Measurements from ENCODE around the gene TTC7B.

The TTC7B gene

DNA sequence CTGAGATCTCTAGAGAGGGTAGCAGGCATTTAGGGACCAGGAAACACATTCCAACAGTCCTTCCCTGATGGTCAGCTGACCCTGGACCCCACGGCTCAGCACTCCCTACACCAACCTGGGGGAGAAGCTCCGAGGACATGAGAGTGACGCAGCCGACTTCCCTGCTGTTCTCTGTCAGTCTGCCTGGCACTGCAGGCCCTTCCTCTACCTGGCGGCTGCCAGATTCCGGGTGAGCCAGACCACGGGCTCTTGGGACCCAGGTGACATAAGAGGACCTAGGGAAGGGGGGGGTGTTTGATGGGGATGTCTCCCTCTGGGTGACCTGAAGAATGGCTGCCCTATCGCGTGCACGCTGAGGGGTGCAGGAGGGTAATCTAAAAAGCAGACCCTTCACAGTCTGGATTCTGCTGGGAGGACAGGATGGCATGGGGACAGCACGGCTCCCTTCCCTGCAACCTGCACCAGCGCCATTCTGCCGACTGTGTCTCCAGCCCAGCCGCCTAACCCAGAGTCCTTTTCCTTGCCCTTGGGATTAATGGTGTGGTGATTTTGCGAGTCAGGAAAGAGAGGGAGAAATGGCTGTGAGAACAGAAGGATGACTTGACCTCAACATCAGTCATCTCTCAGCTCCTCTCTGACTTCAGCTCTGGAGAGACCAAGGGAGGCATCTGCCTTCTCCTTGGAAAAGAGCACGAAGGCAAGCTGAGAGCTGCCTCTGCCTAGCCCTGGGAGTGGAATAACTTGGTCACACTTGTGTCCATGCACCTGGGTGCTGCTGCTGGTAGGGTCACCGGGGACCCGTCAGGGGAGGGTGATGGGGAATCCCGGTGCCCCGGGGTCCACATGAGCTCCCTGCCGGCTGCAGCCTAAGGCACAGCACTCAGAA lies 260.9 kb downstream of the TTC7B start:
- DNase-seq (ENCODE audit: insufficient read length) (no peak), FAIRE-seq (no peak)
- TF ChIP-seq POLR2AphosphoS5 (IDR thresholded peaks at IDR 0.05; ENCODE audit: low read depth, low read length): no peak
- no peak for TF ChIP-seq POLR2A (IDR thresholded peaks at IDR 0.05; ENCODE audit: low read depth, low read length)
- TF ChIP-seq TAF1 (IDR thresholded peaks at IDR 0.05; ENCODE audit: borderline replicate concordance, low read depth, low read length): no peak

DNA sequence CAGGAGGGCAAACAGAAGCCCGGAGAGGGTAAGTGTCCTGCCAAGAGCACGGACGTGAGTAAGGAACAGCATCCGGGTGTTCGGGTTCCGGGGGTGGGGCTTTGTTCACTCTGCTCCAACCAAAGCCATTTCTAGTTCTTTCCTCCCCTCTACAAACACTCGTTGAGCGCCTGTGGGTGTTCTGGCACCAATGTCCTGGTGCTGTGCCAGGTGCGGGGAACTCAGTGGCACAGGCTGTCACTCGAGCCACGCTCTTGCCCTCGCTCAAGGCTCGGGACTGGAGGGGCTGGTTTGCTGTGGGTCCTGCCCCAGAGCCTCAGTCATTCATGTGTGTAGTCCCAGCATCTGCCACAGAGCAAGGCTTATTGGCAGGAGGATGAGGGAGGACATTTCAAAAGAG lies 261.9 kb downstream of the TTC7B start:
- FAIRE-seq (no peak), DNase-seq (ENCODE audit: insufficient read length) (no peak)
- TF ChIP-seq POLR2AphosphoS5 (IDR thresholded peaks at IDR 0.05; ENCODE audit: low read depth, low read length) (no peak), TAF1 (IDR thresholded peaks at IDR 0.05; ENCODE audit: borderline replicate concordance, low read depth, low read length) (no peak), POLR2A (IDR thresholded peaks at IDR 0.05; ENCODE audit: low read depth, low read length) (no peak)

DNA sequence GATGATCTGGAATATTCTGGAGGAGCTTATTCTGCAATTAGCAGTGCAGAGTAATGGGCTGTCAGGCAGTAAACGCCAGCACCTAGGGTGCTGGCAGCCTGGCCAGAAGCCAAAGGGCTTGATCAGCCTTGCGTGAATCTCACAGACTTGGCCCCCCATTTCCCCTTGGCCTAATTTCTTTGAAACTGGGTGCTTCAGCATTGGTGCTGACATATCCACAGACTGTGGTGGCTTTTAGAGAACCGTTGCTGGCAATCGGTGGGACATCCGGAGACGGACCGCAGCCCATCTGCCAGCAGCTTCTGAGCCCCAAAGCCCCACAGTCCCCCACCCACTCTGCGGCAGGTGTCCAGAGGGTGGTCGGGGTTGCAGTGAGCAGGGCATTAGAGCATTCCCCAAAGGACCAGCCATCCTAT lies 262.3 kb downstream of the TTC7B start:
- DNase-seq (ENCODE audit: insufficient read length): no peak
- FAIRE-seq: no peak
- no peak for TF ChIP-seq TAF1 (IDR thresholded peaks at IDR 0.05; ENCODE audit: borderline replicate concordance, low read depth, low read length)
- TF ChIP-seq POLR2A (IDR thresholded peaks at IDR 0.05; ENCODE audit: low read depth, low read length): no peak
- TF ChIP-seq POLR2AphosphoS5 (IDR thresholded peaks at IDR 0.05; ENCODE audit: low read depth, low read length): no peak

DNA sequence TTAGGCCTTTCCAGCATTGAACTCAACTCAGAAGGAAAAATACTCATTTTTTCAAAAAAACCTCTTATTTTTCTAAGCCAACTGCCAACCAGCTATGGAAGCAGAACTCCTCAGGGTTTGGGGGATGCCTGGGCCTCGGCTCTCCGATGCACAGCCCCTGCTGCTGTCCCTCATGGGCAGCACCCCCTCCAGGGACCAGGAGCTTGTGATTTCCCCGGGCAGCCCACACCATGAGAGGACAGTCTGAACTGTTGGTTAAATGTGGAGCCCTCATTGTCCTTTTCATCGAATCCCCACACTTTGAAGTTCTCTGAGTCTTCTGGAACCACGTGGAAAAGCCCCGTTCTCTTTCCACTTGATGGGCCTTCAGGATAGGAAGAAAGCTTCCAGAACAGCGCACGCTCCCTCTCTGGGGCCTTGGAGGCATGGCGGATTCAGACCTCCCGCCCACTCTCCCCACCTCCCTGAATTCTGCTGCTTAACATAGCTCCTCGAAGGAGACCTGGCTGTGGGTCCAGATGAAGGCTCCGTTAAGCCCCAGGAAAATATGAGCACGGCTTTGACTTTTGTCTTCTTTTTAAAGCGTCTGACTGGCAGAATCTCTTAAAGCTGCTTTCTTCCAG lies 262.8 kb downstream of the TTC7B start:
- DNase-seq (ENCODE audit: insufficient read length): no peak
- no peak for FAIRE-seq
- no peak for TF ChIP-seq POLR2AphosphoS5 (IDR thresholded peaks at IDR 0.05; ENCODE audit: low read depth, low read length)

DNA sequence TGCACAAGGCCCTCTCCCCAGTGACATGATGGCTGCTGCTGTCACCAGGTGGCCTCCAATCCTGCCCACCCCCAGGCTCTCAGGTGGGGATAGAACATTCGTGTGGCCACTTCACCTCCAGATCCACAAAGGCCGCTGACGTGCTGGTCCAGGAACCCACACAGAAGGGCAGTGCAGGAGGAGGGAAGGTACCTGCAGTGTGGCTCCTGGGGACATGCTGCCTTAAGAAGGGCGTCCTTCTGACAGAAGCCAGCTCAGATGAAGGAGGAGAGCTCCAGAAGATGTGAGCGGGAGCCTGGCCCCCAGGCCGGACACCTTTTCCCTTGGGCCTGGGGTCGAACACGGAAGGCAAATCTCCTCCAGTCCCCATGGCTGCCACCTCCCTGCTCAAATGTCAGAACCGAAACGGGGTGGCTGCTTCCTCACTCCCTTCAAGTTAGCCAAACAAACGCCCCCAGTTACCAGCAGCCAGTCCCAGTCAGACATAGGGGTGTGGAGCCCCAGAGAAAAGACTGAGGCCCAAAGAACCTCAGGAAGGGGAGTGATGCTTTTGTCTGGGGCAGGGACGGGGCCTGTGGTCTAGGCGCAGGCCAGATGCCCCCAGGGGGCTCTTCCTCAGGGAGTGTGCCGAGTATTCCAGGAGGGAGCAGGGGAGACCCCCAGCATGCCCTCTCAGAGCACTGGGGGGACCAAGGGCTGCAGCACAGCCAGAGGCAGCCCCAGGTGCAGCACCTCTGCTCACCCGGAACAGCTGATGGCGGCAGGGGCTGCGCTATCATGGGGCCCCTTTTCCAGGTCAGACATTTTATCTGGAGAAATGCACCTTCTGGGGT lies 263.5 kb downstream of the TTC7B start:
- no peak for FAIRE-seq
- DNase-seq (ENCODE audit: insufficient read length): no peak
- TF ChIP-seq POLR2A (IDR thresholded peaks at IDR 0.05; ENCODE audit: low read depth, low read length) (no peak), TAF1 (IDR thresholded peaks at IDR 0.05; ENCODE audit: borderline replicate concordance, low read depth, low read length) (no peak), POLR2AphosphoS5 (IDR thresholded peaks at IDR 0.05; ENCODE audit: low read depth, low read length) (no peak)

DNA sequence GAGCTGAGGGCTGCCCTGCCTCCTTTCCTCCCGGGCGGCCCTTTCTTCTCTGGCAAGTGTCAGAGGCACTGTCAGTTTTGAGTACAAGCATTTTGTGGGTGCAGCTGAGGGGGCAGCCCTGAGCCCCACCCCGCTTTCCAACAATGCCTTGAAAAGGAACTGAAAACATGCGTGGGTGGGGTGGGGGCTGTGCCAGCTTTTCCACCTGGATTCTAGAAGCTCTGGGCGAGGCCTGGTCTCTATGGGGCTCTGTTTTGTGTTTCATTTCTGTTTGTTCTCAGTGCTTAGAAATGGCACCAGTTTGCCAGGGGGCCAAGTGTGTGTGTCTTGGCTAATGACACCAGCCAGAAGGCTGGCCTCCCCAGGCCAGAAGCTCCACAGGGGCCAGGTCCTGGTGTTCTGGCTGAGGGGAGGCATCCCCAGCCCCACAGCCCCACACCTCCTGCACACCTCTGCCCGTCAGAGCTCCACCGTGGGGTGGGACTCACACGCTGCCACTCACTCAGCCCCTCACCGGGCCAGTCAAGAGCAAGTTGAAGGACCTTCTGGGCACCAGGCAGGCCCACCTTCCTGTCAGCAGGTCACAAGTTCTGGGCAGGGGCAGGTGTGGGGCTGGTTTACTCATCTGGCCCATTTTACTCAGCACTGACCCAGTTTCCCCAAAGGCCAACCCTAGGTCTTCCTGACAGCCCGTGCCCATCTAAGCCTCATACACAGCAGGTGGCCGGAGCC lies 264.3 kb downstream of the TTC7B start:
- no peak for TF ChIP-seq POLR2AphosphoS5 (IDR thresholded peaks at IDR 0.05; ENCODE audit: low read depth, low read length)
- TF ChIP-seq POLR2A (IDR thresholded peaks at IDR 0.05; ENCODE audit: low read depth, low read length): no peak
- TF ChIP-seq TAF1 (IDR thresholded peaks at IDR 0.05; ENCODE audit: borderline replicate concordance, low read depth, low read length): no peak
- FAIRE-seq (no peak), DNase-seq (ENCODE audit: insufficient read length) (no peak)

DNA sequence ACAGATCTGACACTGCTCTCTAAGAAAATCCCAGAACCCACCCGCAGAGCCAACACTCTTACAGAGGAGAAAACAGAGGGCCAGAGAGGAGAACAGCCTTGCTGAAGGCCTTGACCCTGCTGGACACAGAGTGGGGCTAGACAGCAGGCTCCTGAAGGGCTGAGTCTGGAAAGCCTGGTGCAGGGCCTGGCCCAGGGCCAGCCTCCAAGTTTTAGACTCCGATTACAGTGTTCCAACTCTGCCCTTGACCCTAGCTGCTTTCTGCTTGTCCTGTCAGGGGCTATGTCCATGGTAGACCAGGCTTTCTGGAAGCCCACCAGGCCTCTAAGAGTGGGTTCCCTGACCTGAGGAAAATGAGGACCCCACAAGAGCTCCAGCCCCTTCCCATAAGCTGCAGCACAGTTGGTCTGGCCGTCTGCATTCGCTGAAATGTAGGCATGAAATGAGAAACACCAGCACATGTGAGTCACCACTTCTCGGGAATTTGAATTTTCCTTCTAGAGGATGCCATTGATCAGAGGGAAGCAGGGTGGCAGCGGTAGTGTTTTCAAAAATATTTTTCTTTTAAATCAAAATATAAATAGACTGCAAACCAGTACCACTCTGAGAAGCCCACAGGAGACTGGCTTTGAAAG lies 265.0 kb downstream of the TTC7B start:
- FAIRE-seq: no peak
- TF ChIP-seq POLR2AphosphoS5 (IDR thresholded peaks at IDR 0.05; ENCODE audit: low read depth, low read length) (no peak), TAF1 (IDR thresholded peaks at IDR 0.05; ENCODE audit: borderline replicate concordance, low read depth, low read length) (no peak), POLR2A (IDR thresholded peaks at IDR 0.05; ENCODE audit: low read depth, low read length) (no peak)
- DNase-seq (ENCODE audit: insufficient read length): no peak

DNA sequence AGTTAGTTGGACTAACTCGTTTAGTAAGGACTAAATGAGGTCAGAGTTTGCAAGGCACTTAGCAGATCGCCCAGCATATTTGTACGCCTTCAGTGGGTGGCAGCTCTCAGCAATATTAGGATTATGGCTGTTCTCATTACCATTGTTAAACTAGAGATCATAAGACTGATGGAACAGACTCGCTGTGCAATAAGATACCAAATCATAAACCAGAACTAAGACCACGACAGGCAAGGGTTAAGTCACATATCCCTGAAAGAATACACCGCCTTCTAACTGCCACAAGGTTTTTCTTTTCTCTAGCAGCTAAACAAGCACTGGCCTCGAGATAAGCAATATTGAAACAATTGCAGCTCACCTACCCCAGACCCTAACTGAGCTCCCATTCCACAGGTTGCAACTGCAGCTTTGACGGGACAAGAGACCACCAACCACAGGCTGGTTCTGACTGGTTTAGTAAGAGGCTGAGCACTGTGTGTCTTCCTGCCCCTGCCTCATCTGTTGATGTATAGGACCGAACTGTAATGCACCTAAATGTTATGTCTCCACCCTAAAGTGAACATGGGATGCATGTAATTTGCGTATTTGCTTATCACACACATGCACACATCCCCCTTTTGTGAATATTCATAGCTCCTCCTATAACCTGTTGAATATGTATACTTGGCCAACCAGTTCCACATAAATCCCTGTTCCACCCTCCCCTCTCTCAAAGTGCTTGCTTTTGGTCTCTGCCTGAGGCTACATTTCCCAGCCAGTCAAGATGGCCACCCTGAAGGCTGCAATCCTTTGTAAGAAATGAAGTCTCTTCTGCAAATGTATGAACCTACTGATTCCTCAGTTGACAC lies 266.2 kb downstream of the TTC7B start:
- DNase-seq (ENCODE audit: insufficient read length) (no peak), FAIRE-seq (no peak)

DNA sequence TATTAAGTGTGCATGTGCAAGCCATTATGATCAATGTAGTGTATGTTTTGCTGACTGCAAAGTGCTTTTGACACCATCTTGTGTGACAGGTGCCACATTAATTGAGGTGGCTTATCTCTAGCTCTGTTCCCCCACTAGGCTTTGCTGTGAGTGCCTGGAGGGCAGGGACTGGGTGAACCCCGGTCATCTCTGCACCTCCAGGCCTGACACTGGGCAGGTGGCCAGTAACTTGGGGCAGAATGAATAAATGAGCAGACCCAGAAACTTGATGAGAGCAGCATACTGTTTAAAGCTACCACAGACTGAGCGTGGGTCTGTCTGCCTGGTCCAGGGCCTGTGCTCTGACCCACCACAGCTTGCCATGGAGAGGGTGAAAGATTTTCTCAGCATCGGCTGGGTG lies 267.8 kb downstream of the TTC7B start:
- no peak for DNase-seq (ENCODE audit: insufficient read length)

More for the DNA sequence above, 266.2 kb downstream of the TTC7B start:
- TF ChIP-seq POLR2AphosphoS5 (IDR thresholded peaks at IDR 0.05; ENCODE audit: low read depth, low read length) (no peak), POLR2A (IDR thresholded peaks at IDR 0.05; ENCODE audit: low read depth, low read length) (no peak), TAF1 (IDR thresholded peaks at IDR 0.05; ENCODE audit: borderline replicate concordance, low read depth, low read length) (no peak)

DNA sequence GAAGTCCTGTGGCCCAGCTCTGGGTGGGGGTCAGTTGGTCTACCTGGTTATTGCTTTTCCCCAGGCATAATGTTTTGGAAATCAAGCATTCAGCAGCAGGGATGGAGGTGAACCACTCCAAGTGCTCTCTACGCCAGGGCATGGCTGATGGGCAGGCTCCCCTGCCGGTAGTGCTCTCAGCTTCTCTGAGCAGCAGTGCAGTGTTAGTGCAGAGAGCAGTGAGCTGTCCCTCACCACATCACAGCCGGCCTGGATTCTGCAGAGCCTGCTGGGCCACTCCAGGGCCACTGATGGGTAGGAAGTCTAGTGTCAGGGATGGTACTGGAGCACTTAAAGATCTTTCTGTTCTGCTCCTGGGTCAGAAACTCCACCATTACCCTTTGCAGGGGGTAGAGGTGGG lies 268.3 kb downstream of the TTC7B start:
- TF ChIP-seq TAF1 (IDR thresholded peaks at IDR 0.05; ENCODE audit: borderline replicate concordance, low read depth, low read length): no peak
- TF ChIP-seq POLR2A (IDR thresholded peaks at IDR 0.05; ENCODE audit: low read depth, low read length): no peak
- no peak for TF ChIP-seq POLR2AphosphoS5 (IDR thresholded peaks at IDR 0.05; ENCODE audit: low read depth, low read length)
- DNase-seq (ENCODE audit: insufficient read length): no peak
- FAIRE-seq: no peak

More for the DNA sequence above, 267.8 kb downstream of the TTC7B start:
- TF ChIP-seq TAF1 (IDR thresholded peaks at IDR 0.05; ENCODE audit: borderline replicate concordance, low read depth, low read length) (no peak), POLR2AphosphoS5 (IDR thresholded peaks at IDR 0.05; ENCODE audit: low read depth, low read length) (no peak)
- no peak for FAIRE-seq
